H1 (cell line): ENCODE data around the gene MPPED1.

Source experiments
- CHD1 ChIP-seq: IDR thresholded peaks from 2 replicates; pipeline ENCODE4 v1.6.1; 2012; ENCODE audit warnings: low read depth, low read length, improper control_type of control experiment
- CREB1 ChIP-seq: IDR thresholded peaks from 2 replicates; pipeline ENCODE4 v1.6.1; 2012; ENCODE audit warnings: inconsistent platforms
- E2F6 ChIP-seq: IDR thresholded peaks from 2 replicates; pipeline ENCODE4 v1.6.1; 2012; ENCODE audit warnings: inconsistent platforms
- EZH2 ChIP-seq: fragments of 200-600 bp; sonication (generic); IDR thresholded peaks from 2 replicates; pipeline ENCODE4 v1.7.1; 2012; ENCODE audit warnings: low read depth, mild to moderate bottlenecking, moderate library complexity, low read length, inconsistent platforms; ENCODE audit not compliant: severe bottlenecking
- KDM1A ChIP-seq: fragments of 200-600, 300-600 bp; sonication (generic); IDR thresholded peaks from 2 replicates; pipeline ENCODE4 v1.7.1; 2016; ENCODE audit warnings: mild to moderate bottlenecking, low read length, borderline replicate concordance
- POLR2A ChIP-seq, 2 experiments: IDR thresholded peaks; 1 replicate in 1 of 2; 2 replicates in 1 of 2; pipeline ENCODE4 v1.6.1; 2011; ENCODE audit warnings: low read depth in 2 of 2, low read length in 2 of 2, mild to moderate bottlenecking in 2 of 2; ENCODE audit errors: control extremely low read depth in 1 of 2
- POLR2AphosphoS5 ChIP-seq: IDR thresholded peaks from 2 replicates; pipeline ENCODE4 v1.6.1; 2011; ENCODE audit warnings: low read depth, low read length
- SIN3A ChIP-seq, 2 experiments: IDR thresholded peaks in 1 of 2; conservative IDR thresholded peaks in 1 of 2; 2 replicates each; pipeline ENCODE4 v1.6.1; 2011 to 2012; ENCODE audit warnings: low read length in 2 of 2, improper control_type of control experiment in 1 of 2, low read depth in 1 of 2, mild to moderate bottlenecking in 1 of 2
- SRF ChIP-seq: IDR thresholded peaks from 2 replicates; pipeline ENCODE4 v1.6.1; 2011; ENCODE audit warnings: mild to moderate bottlenecking, low read depth, low read length, moderate library complexity
- TAF1 ChIP-seq: IDR thresholded peaks from 2 replicates; pipeline ENCODE4 v1.6.1; 2011; ENCODE audit warnings: mild to moderate bottlenecking, low read depth, low read length
- TF ChIP-seq, protein P1 (sequence below): IDR thresholded peaks from 2 replicates; pipeline ENCODE4 v1.6.1; 2012; ENCODE audit warnings: low read length, inconsistent platforms
- TF ChIP-seq, protein P2 (sequence below): IDR thresholded peaks from 2 replicates; pipeline ENCODE4 v1.6.1; 2012; ENCODE audit warnings: inconsistent platforms

DNA sequence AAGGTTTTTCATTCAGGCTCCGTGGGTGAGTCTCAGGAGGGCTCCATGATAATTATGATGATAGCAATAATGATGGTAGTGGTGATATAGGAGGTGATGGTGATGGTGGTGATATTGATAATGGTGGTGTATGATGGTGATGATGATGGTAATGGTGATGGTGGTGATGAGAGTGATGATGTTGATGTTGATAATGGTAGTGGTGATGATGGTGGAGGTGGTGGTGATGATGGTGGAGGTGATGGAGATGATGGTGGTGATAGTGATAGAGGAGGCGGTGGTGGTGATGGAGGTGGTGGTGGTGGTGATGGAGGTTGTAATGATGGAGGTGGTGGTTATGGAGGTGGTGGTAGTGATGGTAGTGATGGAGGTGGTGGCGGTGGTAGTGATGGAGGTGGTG is 79.4 kb downstream of the MPPED1 start:
- TF ChIP-seq POLR2A (IDR thresholded peaks at IDR 0.05; ENCODE audit: control extremely low read depth in 1 of 2, low read depth in 2 of 2, low read length in 2 of 2) (no peak), TAF1 (no peak), POLR2AphosphoS5 (no peak), CREB1 (no peak), CHD1 (no peak), E2F6 (no peak), EZH2 (no peak), SIN3A (conservative IDR thresholded peaks at IDR 0.05 in 1 of 2, IDR thresholded peaks at IDR 0.05 in 1 of 2; ENCODE audit: low read depth in 1 of 2, low read length in 2 of 2) (no peak), SRF (no peak), KDM1A (no peak)
- TF ChIP-seq, protein P1, sequence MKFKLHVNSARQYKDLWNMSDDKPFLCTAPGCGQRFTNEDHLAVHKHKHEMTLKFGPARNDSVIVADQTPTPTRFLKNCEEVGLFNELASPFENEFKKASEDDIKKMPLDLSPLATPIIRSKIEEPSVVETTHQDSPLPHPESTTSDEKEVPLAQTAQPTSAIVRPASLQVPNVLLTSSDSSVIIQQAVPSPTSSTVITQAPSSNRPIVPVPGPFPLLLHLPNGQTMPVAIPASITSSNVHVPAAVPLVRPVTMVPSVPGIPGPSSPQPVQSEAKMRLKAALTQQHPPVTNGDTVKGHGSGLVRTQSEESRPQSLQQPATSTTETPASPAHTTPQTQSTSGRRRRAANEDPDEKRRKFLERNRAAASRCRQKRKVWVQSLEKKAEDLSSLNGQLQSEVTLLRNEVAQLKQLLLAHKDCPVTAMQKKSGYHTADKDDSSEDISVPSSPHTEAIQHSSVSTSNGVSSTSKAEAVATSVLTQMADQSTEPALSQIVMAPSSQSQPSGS = no peak
- TF ChIP-seq, protein P2, sequence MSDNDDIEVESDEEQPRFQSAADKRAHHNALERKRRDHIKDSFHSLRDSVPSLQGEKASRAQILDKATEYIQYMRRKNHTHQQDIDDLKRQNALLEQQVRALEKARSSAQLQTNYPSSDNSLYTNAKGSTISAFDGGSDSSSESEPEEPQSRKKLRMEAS = no peak
